IPS-18a (cell line): ENCODE data around the gene MBOAT7.

Source experiments
- H3K27ac ChIP-seq: one replicate; pipeline ENCODE4 v1.5.1; 2013; ENCODE audit warnings: low read length
- H3K27me3 ChIP-seq: one replicate; pipeline ENCODE4 v1.6.1; 2013; ENCODE audit warnings: mild to moderate bottlenecking, low read length; ENCODE audit not compliant: control insufficient read depth, insufficient read depth
- H3K36me3 ChIP-seq: one replicate; pipeline ENCODE4 v1.6.1; 2013; ENCODE audit warnings: low read depth, low read length; ENCODE audit not compliant: control insufficient read depth
- H3K4me1 ChIP-seq: one replicate; pipeline ENCODE4 v1.6.1; 2013; ENCODE audit warnings: low read depth, low read length; ENCODE audit not compliant: control insufficient read depth
- H3K4me3 ChIP-seq: one replicate; pipeline ENCODE4 v1.5.1; 2013; ENCODE audit warnings: low read length
- H3K9ac ChIP-seq: one replicate; pipeline ENCODE4 v1.6.1; 2013; ENCODE audit warnings: mild to moderate bottlenecking, low read length, moderate library complexity
- H3K9me3 ChIP-seq: one replicate; pipeline ENCODE4 v1.6.1; 2013; ENCODE audit warnings: low read depth, low read length; ENCODE audit not compliant: control insufficient read depth

Gene MBOAT7

GRCh38 chr19:54168174-54168917 is 21.0 kb downstream of the MBOAT7 start:
- Histone ChIP-seq H3K27ac (no peak overlapping the region), H3K9ac (no peak overlapping the region), H3K4me1 (peaks cover 1% of the 10 kb centered on the region), H3K27me3 (peaks cover 4% of the 10 kb centered on the region), H3K4me3 (no peak overlapping the region), H3K36me3 (no peaks in the 10 kb centered on the region), H3K9me3 (no peaks in the 10 kb centered on the region)

- H3K9me3 ChIP-seq = no peaks in the 10 kb centered on the region
- H3K4me1 ChIP-seq = no peaks in the 10 kb centered on the region
- no peaks in the 10 kb centered on the region for H3K36me3 ChIP-seq
- no peak overlapping the region for H3K27ac ChIP-seq
- no peak overlapping the region for H3K9ac ChIP-seq
- H3K4me3 ChIP-seq = no peak overlapping the region
- peaks cover 11% of the 10 kb centered on the region for H3K27me3 ChIP-seq
Observed at GRCh38 chr19:54165222-54165621, 24.2 kb downstream of the MBOAT7 start.

- Histone ChIP-seq H3K9ac (no peak overlapping the region), H3K36me3 (no peaks in the 10 kb centered on the region), H3K9me3 (no peaks in the 10 kb centered on the region), H3K27me3 (peaks cover 11% of the 10 kb centered on the region), H3K4me1 (no peaks in the 10 kb centered on the region), H3K27ac (no peak overlapping the region), H3K4me3 (peak overlapping the region; percentile 34)
Observed at GRCh38 chr19:54164369-54165068, 24.9 kb downstream of the MBOAT7 start.

- H3K27me3 ChIP-seq = peaks cover 11% of the 10 kb centered on the region
- H3K27ac ChIP-seq = no peak overlapping the region
- H3K9me3 ChIP-seq = no peaks in the 10 kb centered on the region
- H3K4me1 ChIP-seq = peaks cover 3% of the 10 kb centered on the region
- H3K4me3 ChIP-seq = no peak overlapping the region
- H3K9ac ChIP-seq = no peak overlapping the region
- no peaks in the 10 kb centered on the region for H3K36me3 ChIP-seq
Observed at GRCh38 chr19:54162884-54163283, 26.5 kb downstream of the MBOAT7 start.

- peaks cover 11% of the 10 kb centered on the region for H3K27me3 ChIP-seq
- H3K4me3 ChIP-seq = peak overlapping the region; percentile 42
- no peaks in the 10 kb centered on the region for H3K36me3 ChIP-seq
- H3K9ac ChIP-seq = no peak overlapping the region
- H3K9me3 ChIP-seq = no peaks in the 10 kb centered on the region
- peaks cover 3% of the 10 kb centered on the region for H3K4me1 ChIP-seq
- H3K27ac ChIP-seq = no peak overlapping the region
Observed at GRCh38 chr19:54162241-54162805, 27.1 kb downstream of the MBOAT7 start.

- peaks cover 11% of the 10 kb centered on the region for H3K27me3 ChIP-seq
- peak overlapping the region; percentile 78 for H3K4me3 ChIP-seq
- peaks cover 3% of the 10 kb centered on the region for H3K4me1 ChIP-seq
- H3K9ac ChIP-seq = peak overlapping the region; percentile 51
- H3K9me3 ChIP-seq = no peaks in the 10 kb centered on the region
- H3K27ac ChIP-seq = no peak overlapping the region
- H3K36me3 ChIP-seq = peaks cover 12% of the 10 kb centered on the region
Observed at GRCh38 chr19:54160854-54161253, 28.5 kb downstream of the MBOAT7 start.

GRCh38 chr19:54160182-54160811 is 29.1 kb downstream of the MBOAT7 start:
- Histone ChIP-seq H3K4me3 (peak overlapping the region; percentile 78), H3K9ac (peak overlapping the region; percentile 51), H3K27ac (no peak overlapping the region), H3K4me1 (peaks cover 3% of the 10 kb centered on the region), H3K27me3 (peaks cover 11% of the 10 kb centered on the region), H3K36me3 (peaks cover 15% of the 10 kb centered on the region), H3K9me3 (no peaks in the 10 kb centered on the region)

GRCh38 chr19:54159352-54160181 is 29.8 kb downstream of the MBOAT7 start, which contains the start of gene LENG1:
LENG1 (minus strand) TSS chr19:54159721; CDS start chr19:54159695, 26 bp downstream.
- Histone ChIP-seq H3K9ac (peak within 1 kb of the TSS; percentile 55), H3K36me3 (peaks cover 21% of the 10 kb centered on the region), H3K4me1 (peaks cover 3% of the 10 kb centered on the region), H3K27me3 (peaks cover 11% of the 10 kb centered on the region), H3K27ac (peak within 1 kb of the TSS; percentile 5), H3K9me3 (no peaks in the 10 kb centered on the region), H3K4me3 (peak within 1 kb of the TSS; percentile 78)

GRCh38 chr19:54158812-54159351 is 30.5 kb downstream of the MBOAT7 start:
- peaks cover 28% of the 10 kb centered on the region for H3K36me3 ChIP-seq
- H3K9ac ChIP-seq = peak overlapping the region; percentile 55
- peaks cover 11% of the 10 kb centered on the region for H3K27me3 ChIP-seq
- H3K9me3 ChIP-seq = no peaks in the 10 kb centered on the region
- H3K4me1 ChIP-seq = peaks cover 3% of the 10 kb centered on the region
- H3K27ac ChIP-seq = peak overlapping the region; percentile 5
- peak overlapping the region; percentile 78 for H3K4me3 ChIP-seq

- H3K27me3 ChIP-seq = no peaks in the 10 kb centered on the region
- H3K4me1 ChIP-seq = peaks cover 3% of the 10 kb centered on the region
- H3K27ac ChIP-seq = no peak overlapping the region
- H3K4me3 ChIP-seq = no peak overlapping the region
- H3K9me3 ChIP-seq = no peaks in the 10 kb centered on the region
- H3K36me3 ChIP-seq = peaks cover 47% of the 10 kb centered on the region
- H3K9ac ChIP-seq = no peak overlapping the region
Observed at GRCh38 chr19:54156953-54157352, 32.4 kb downstream of the MBOAT7 start.
